K562 (cell line): Measurements from ENCODE around the gene ZNF521.

Experiments used
- EGR1 ChIP-seq: fragments of 450-650 bp; conservative IDR thresholded peaks from 2 replicates; pipeline ENCODE4 v1.6.1; 2017; ENCODE audit warnings: mild to moderate bottlenecking
- ELF1 ChIP-seq: fragments of 200-800 bp; sonication (Bioruptor generic); IDR thresholded peaks from 2 replicates; pipeline ENCODE4 v1.6.1; 2016; ENCODE audit warnings: missing genetic modification characterization, missing compliant biosample characterization
- FUS ChIP-seq: fragments of 200-400 bp; formaldehyde crosslinking; optimal IDR thresholded peaks from 2 replicates; pipeline ENCODE3; 2017; ENCODE audit warnings: low read depth, low read length
- MLLT1 ChIP-seq, 2 experiments: fragments of 450-650 bp; IDR thresholded peaks; 2 replicates each; pipeline ENCODE4 v1.6.1; 2016
- PKNOX1 ChIP-seq: fragments of 450-650 bp; IDR thresholded peaks from 2 replicates; pipeline ENCODE4 v1.6.1; 2016
- POLR2A ChIP-seq: fragments of 450-650 bp; conservative IDR thresholded peaks from 2 replicates; pipeline ENCODE4 v1.6.1; 2016
- TAF1 ChIP-seq: IDR thresholded peaks from 2 replicates; pipeline ENCODE4 v1.6.1; 2011; ENCODE audit warnings: mild to moderate bottlenecking, low read length, moderate library complexity; ENCODE audit not compliant: insufficient read depth, control insufficient read depth, severe bottlenecking; ENCODE audit errors: extremely low read depth
- ZBTB26 ChIP-seq: fragments of 450-650 bp; formaldehyde crosslinking; IDR thresholded peaks from 2 replicates; pipeline ENCODE4 v1.4.0; 2022; ENCODE audit warnings: missing genetic modification characterization
- ZNF143 ChIP-seq: sonication (generic); formaldehyde crosslinking; IDR thresholded peaks from 2 replicates; pipeline ENCODE4 v1.9.0; 2022; ENCODE audit warnings: mild to moderate bottlenecking, missing genetic modification reagents
- ZNF282 ChIP-seq: sonication (generic); formaldehyde crosslinking; IDR thresholded peaks from 2 replicates; pipeline ENCODE4 v1.8.1; 2023; ENCODE audit warnings: missing genetic modification reagents
- ZNF3 ChIP-seq: fragments of 250-450 bp; sonication (Bioruptor Pico); IDR thresholded peaks from 2 replicates; pipeline ENCODE4 v1.5.0; 2021; ENCODE audit warnings: mild to moderate bottlenecking, moderate library complexity
- ZNF324 ChIP-seq: fragments of 250-450 bp; sonication (Bioruptor Pico); IDR thresholded peaks from 2 replicates; pipeline ENCODE4 v1.4.0; 2020; ENCODE audit warnings: mild to moderate bottlenecking
- ZNF384 ChIP-seq: IDR thresholded peaks from 2 replicates; pipeline ENCODE4 v1.6.1; 2012; ENCODE audit warnings: low read depth, low read length, improper control_type of control experiment
- ZNF584 ChIP-seq: fragments of 200-800 bp; sonication (Bioruptor generic); IDR thresholded peaks from 2 replicates; pipeline ENCODE4 v1.6.1; 2016; ENCODE audit warnings: low read depth, mild to moderate bottlenecking, missing genetic modification characterization, missing compliant biosample characterization

- TF ChIP-seq ELF1 (tag), result no peak
- TF ChIP-seq ZNF384, result no peak
- TF ChIP-seq EGR1, result no peak
- TF ChIP-seq ZNF143 (CRISPR knock-in tag), result no peak
- no peak for TF ChIP-seq MLLT1 (IDR thresholded peaks at IDR 0.05)
- no peak for TF ChIP-seq ZNF584 (CRISPR knock-in tag)
- TF ChIP-seq ZNF3 (CRISPR knock-in tag), result no peak
- no peak for TF ChIP-seq TAF1
- TF ChIP-seq ZNF282 (CRISPR knock-in tag), result no peak
- TF ChIP-seq POLR2A, result no peak
- no peak for TF ChIP-seq PKNOX1
- no peak for TF ChIP-seq ZBTB26 (CRISPR knock-in tag)
- TF ChIP-seq ZNF324, result no peak
- TF ChIP-seq FUS, result no peak
Observed at GRCh38 chr18:25300492-25300891, 51.5 kb downstream of the ZNF521 start.
